ENCODE data around the gene NR6A1.

- no peak for TF ChIP-seq EZH2phosphoT487 (IDR thresholded peaks at IDR 0.05; ENCODE audit: insufficient read depth, low read depth)
- no peak for TF ChIP-seq EZH2 (IDR thresholded peaks at IDR 0.05; ENCODE audit: insufficient read depth, poor library complexity, severe bottlenecking)
Observed at GRCh38 chr9:124500028-124500795, 270.9 kb downstream of the NR6A1 start.
